Measurements from ENCODE around the gene METTL16.
A peak's percentile ranks its signal among the peaks of the same experiment; 100 is the strongest.
"Not testable (repeated sequence)": the region's sequence is repeated elsewhere in the genome, so short reads cannot be mapped to it uniquely, and the experiment has no call there.

METTL16 gene

DNA sequence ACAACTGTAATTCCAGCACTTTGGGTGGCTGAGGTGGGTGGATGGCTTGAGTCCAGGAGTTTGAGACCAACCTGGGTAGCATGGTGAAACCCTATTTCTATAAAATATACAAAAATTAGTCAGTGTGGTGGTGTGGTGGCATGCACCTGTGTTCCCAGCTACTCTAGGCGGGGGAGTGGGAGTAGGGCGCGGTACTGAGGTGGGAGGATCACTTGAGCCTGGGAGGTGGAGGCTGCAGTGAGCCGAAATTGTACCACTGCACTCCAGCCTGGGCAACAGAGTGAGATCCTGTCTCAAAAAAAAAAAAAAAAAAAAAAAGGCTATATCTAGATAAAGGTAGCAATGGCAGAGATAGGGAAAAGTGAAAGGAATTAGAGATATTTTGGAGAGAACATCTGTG, 25.0 kb downstream of the METTL16 start:
- peak overlapping the region; percentile 2 for H3K27ac Mint-ChIP-seq (ENCODE audit: low read depth)
- not testable (repeated sequence) for ATAC-seq (replicated peaks; ENCODE audit: extremely low read depth, poor library complexity, severe bottlenecking); H3K36me3 Mint-ChIP-seq (ENCODE audit: insufficient read depth)

GRCh38 chr17:2485970-2486369, 25.7 kb downstream of the METTL16 start:
- H3K36me3 Mint-ChIP-seq (ENCODE audit: insufficient read depth), result peaks cover 6% of the 10 kb centered on the region
- no peaks in the 10 kb centered on the region for H3K9me3 Mint-ChIP-seq
- H3K27me3 Mint-ChIP-seq, result no peaks in the 10 kb centered on the region
- no peak overlapping the region for H3K27ac Mint-ChIP-seq (ENCODE audit: low read depth)
- no peak overlapping the region for H3K4me3 Mint-ChIP-seq
- H3K4me1 Mint-ChIP-seq, result peaks cover 41% of the 10 kb centered on the region
- DNase-seq (ENCODE audit: low spot score in 2 of 2) (no peak), ATAC-seq (replicated peaks; ENCODE audit: extremely low read depth, poor library complexity, severe bottlenecking) (no peak)

More for the DNA sequence above, 25.0 kb downstream of the METTL16 start:
- peaks cover 34% of the 10 kb centered on the region for H3K4me1 Mint-ChIP-seq
- H3K27me3 Mint-ChIP-seq; H3K9me3 Mint-ChIP-seq; DNase-seq (ENCODE audit: low spot score in 2 of 2); H3K4me3 Mint-ChIP-seq: not testable (repeated sequence)

GRCh38 chr17:2485543-2485942, 26.1 kb downstream of the METTL16 start:
- Mint-ChIP-seq H3K36me3 (ENCODE audit: insufficient read depth) (peaks cover 5% of the 10 kb centered on the region), H3K9me3 (no peaks in the 10 kb centered on the region), H3K27ac (ENCODE audit: low read depth) (no peak overlapping the region), H3K4me3 (no peak overlapping the region), H3K4me1 (peaks cover 41% of the 10 kb centered on the region), H3K27me3 (no peaks in the 10 kb centered on the region)
- ATAC-seq (replicated peaks; ENCODE audit: extremely low read depth, poor library complexity, severe bottlenecking) (no peak), DNase-seq (ENCODE audit: low spot score in 2 of 2) (no peak)

- Mint-ChIP-seq H3K27ac (ENCODE audit: low read depth) (no peak overlapping the region), H3K4me1 (peaks cover 41% of the 10 kb centered on the region), H3K9me3 (no peaks in the 10 kb centered on the region), H3K36me3 (ENCODE audit: insufficient read depth) (peaks cover 5% of the 10 kb centered on the region), H3K27me3 (no peaks in the 10 kb centered on the region), H3K4me3 (no peak overlapping the region)
- no peak for ATAC-seq (replicated peaks; ENCODE audit: extremely low read depth, poor library complexity, severe bottlenecking)
- DNase-seq (ENCODE audit: low spot score in 2 of 2), result no peak
These were observed 26.8 kb downstream of the METTL16 start for GRCh38 chr17:2484876-2485275.

GRCh38 chr17:2483084-2483483, 28.6 kb downstream of the METTL16 start:
- no peaks in the 10 kb centered on the region for H3K27me3 Mint-ChIP-seq
- H3K9me3 Mint-ChIP-seq, result no peaks in the 10 kb centered on the region
- H3K4me3 Mint-ChIP-seq, result no peak overlapping the region
- H3K36me3 Mint-ChIP-seq (ENCODE audit: insufficient read depth), result peaks cover 12% of the 10 kb centered on the region
- H3K27ac Mint-ChIP-seq (ENCODE audit: low read depth), result peak overlapping the region; percentile 88
- no peak for ATAC-seq (replicated peaks; ENCODE audit: extremely low read depth, poor library complexity, severe bottlenecking)
- no peak for DNase-seq (ENCODE audit: low spot score in 2 of 2)
- peaks cover 43% of the 10 kb centered on the region for H3K4me1 Mint-ChIP-seq

- no peaks in the 10 kb centered on the region for H3K9me3 Mint-ChIP-seq
- ATAC-seq (replicated peaks; ENCODE audit: extremely low read depth, poor library complexity, severe bottlenecking), result peak; percentile 70
- H3K4me1 Mint-ChIP-seq, result peaks cover 46% of the 10 kb centered on the region
These were observed 29.5 kb downstream of the METTL16 start for GRCh38 chr17:2482218-2482617.

GRCh38 chr17:2481760-2482159, 29.9 kb downstream of the METTL16 start:
- H3K4me1 Mint-ChIP-seq, result peaks cover 41% of the 10 kb centered on the region
- H3K36me3 Mint-ChIP-seq (ENCODE audit: insufficient read depth), result peaks cover 20% of the 10 kb centered on the region
- DNase-seq (ENCODE audit: low spot score in 2 of 2) (no peak), ATAC-seq (replicated peaks; ENCODE audit: extremely low read depth, poor library complexity, severe bottlenecking) (no peak)
- H3K4me3 Mint-ChIP-seq, result peak overlapping the region; percentile 50
- no peaks in the 10 kb centered on the region for H3K9me3 Mint-ChIP-seq
- H3K27ac Mint-ChIP-seq (ENCODE audit: low read depth), result peak overlapping the region; percentile 88
- no peaks in the 10 kb centered on the region for H3K27me3 Mint-ChIP-seq

More at GRCh38 chr17:2482218-2482617, 29.5 kb downstream of the METTL16 start:
- Mint-ChIP-seq H3K4me3 (peak overlapping the region; percentile 50), H3K27me3 (no peaks in the 10 kb centered on the region), H3K27ac (ENCODE audit: low read depth) (peak overlapping the region; percentile 88), H3K36me3 (ENCODE audit: insufficient read depth) (peaks cover 19% of the 10 kb centered on the region)
- no peak for DNase-seq (ENCODE audit: low spot score in 2 of 2)

- Mint-ChIP-seq H3K4me1 (peaks cover 37% of the 10 kb centered on the region), H3K27ac (ENCODE audit: low read depth) (peak overlapping the region; percentile 19), H3K36me3 (ENCODE audit: insufficient read depth) (peaks cover 42% of the 10 kb centered on the region), H3K9me3 (no peaks in the 10 kb centered on the region), H3K4me3 (no peak overlapping the region), H3K27me3 (no peaks in the 10 kb centered on the region)
- ATAC-seq (replicated peaks; ENCODE audit: extremely low read depth, poor library complexity, severe bottlenecking) (no peak), DNase-seq (ENCODE audit: low spot score in 2 of 2) (no peak)
These were observed 33.2 kb downstream of the METTL16 start for GRCh38 chr17:2478458-2478857.

DNA sequence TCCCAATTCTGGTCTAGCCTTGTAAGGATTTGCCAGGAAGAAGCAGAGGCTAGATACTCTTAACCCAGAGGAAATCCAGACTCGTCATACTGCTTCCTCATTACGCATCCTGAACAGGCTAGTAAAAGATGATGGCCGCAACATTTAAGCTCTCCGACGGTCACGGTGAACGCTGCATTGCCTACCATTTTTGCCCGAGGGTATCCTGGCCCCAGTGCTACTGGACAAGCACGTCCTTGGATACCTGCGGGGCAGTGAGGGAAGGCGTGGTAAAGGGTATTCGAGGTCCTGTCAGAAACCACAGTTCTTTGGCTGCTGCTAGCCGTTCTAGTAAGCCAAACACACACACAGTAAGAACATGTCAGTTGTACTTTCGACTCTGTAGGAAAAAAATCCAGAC, 36.6 kb downstream of the METTL16 start:
- H3K9me3 Mint-ChIP-seq, result no peaks in the 10 kb centered on the region
- peaks cover 13% of the 10 kb centered on the region for H3K4me1 Mint-ChIP-seq
- no peak overlapping the region for H3K4me3 Mint-ChIP-seq
- no peaks in the 10 kb centered on the region for H3K27me3 Mint-ChIP-seq
- DNase-seq (ENCODE audit: low spot score in 2 of 2), result no peak
- no peak for ATAC-seq (replicated peaks; ENCODE audit: extremely low read depth, poor library complexity, severe bottlenecking)
- H3K27ac Mint-ChIP-seq (ENCODE audit: low read depth), result no peak overlapping the region
- H3K36me3 Mint-ChIP-seq (ENCODE audit: insufficient read depth), result peaks cover 59% of the 10 kb centered on the region

- Mint-ChIP-seq H3K9me3 (no peaks in the 10 kb centered on the region), H3K4me3 (no peak overlapping the region), H3K27ac (ENCODE audit: low read depth) (no peak overlapping the region), H3K27me3 (no peaks in the 10 kb centered on the region), H3K4me1 (peaks cover 13% of the 10 kb centered on the region), H3K36me3 (ENCODE audit: insufficient read depth) (peaks cover 66% of the 10 kb centered on the region)
- DNase-seq (ENCODE audit: low spot score in 2 of 2) (no peak), ATAC-seq (replicated peaks; ENCODE audit: extremely low read depth, poor library complexity, severe bottlenecking) (no peak)
These were observed 37.3 kb downstream of the METTL16 start for GRCh38 chr17:2474371-2474770.

DNA sequence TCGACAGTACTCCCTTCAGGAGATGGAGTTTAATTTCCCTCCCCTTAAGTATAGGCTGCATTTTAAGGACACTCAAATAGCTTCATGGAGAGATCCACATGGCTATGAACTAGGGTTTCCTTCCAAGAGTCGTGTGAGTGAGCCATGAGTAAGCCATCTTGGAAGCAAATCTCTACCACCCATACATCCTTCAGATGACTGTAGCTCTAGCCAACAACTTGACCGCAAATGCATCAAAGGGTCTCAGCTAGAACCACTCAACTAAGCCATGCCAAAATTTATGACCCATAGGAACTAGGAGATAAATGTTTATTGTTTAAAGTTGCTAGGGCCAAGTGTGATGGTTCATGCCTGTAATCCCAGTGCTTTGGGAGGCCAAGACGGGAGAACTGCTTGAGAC, 43.4 kb downstream of the METTL16 start:
- no peaks in the 10 kb centered on the region for H3K27me3 Mint-ChIP-seq
- ATAC-seq (replicated peaks; ENCODE audit: extremely low read depth, poor library complexity, severe bottlenecking) (no peak), DNase-seq (ENCODE audit: low spot score in 2 of 2) (no peak)
- peaks cover 62% of the 10 kb centered on the region for H3K36me3 Mint-ChIP-seq (ENCODE audit: insufficient read depth)
- no peak overlapping the region for H3K4me3 Mint-ChIP-seq
- H3K4me1 Mint-ChIP-seq, result no peaks in the 10 kb centered on the region
- no peaks in the 10 kb centered on the region for H3K9me3 Mint-ChIP-seq
- no peak overlapping the region for H3K27ac Mint-ChIP-seq (ENCODE audit: low read depth)

GRCh38 chr17:2466931-2467330, 44.8 kb downstream of the METTL16 start:
- ATAC-seq (replicated peaks; ENCODE audit: extremely low read depth, poor library complexity, severe bottlenecking), result no peak
- Mint-ChIP-seq H3K27ac (ENCODE audit: low read depth) (no peak overlapping the region), H3K27me3 (no peaks in the 10 kb centered on the region), H3K4me1 (no peaks in the 10 kb centered on the region), H3K9me3 (no peaks in the 10 kb centered on the region), H3K36me3 (ENCODE audit: insufficient read depth) (peaks cover 60% of the 10 kb centered on the region), H3K4me3 (no peak overlapping the region)
- DNase-seq (ENCODE audit: low spot score in 2 of 2), result no peak

DNA sequence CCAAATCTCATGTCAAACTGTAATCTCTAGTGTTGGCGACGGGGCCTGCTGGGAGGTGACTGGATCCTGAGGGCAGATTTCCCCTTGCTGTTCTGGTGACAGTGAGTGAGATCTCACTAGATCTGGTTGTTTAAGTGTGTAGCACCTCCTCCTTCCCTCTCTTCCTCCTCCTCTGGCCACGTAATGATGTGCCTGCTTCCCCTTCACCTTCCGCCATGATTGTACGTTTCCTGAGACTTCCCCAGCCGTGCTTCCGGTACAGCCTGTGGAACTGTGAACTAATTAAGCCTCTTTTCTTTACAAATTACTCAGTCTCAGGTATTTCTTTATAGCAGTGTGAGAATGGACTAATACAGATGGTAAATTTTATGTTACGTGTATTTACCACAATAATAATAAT, 49.2 kb downstream of the METTL16 start:
- Mint-ChIP-seq H3K9me3 (no peaks in the 10 kb centered on the region), H3K36me3 (ENCODE audit: insufficient read depth) (peaks cover 47% of the 10 kb centered on the region), H3K27me3 (no peaks in the 10 kb centered on the region), H3K4me3 (no peak overlapping the region), H3K4me1 (peaks cover 5% of the 10 kb centered on the region), H3K27ac (ENCODE audit: low read depth) (no peak overlapping the region)
- no peak for ATAC-seq (replicated peaks; ENCODE audit: extremely low read depth, poor library complexity, severe bottlenecking)
- no peak for DNase-seq (ENCODE audit: low spot score in 2 of 2)

DNA sequence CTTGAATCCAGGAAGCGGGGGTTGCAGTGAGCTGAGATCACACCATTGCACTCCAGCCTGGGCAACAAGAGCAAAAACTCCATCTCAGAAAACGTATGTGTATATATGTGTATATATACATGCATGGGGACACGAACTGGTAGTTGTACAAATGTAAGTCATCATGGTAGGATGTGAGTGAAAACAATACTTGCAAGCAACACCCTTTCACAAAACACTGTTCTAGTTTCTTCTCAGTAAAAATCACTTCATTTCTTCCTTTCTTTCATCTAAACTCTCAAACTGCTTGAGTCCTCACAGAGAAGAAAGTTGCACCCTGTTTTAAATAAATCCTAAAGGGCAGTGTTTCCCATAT, 51.8 kb downstream of the METTL16 start:
- ATAC-seq (replicated peaks; ENCODE audit: extremely low read depth, poor library complexity, severe bottlenecking) (no peak), DNase-seq (ENCODE audit: low spot score in 2 of 2) (no peak)
- H3K9me3 Mint-ChIP-seq, result no peaks in the 10 kb centered on the region
- no peak overlapping the region for H3K4me3 Mint-ChIP-seq
- no peak overlapping the region for H3K27ac Mint-ChIP-seq (ENCODE audit: low read depth)
- peaks cover 5% of the 10 kb centered on the region for H3K4me1 Mint-ChIP-seq
- H3K27me3 Mint-ChIP-seq, result no peaks in the 10 kb centered on the region
- H3K36me3 Mint-ChIP-seq (ENCODE audit: insufficient read depth), result peaks cover 46% of the 10 kb centered on the region
